K562 (cell line): ENCODE data around the gene HMBS. TPM values are rescaled to one million over a fixed set of nuclear protein-coding genes. Genes with fewer than 3 reads are reported as not detected.

Experiments used
- CBX2 ChIP-seq: fragments of 200-600 bp; sonication (generic); IDR thresholded peaks from one replicate; pipeline ENCODE4 v1.6.1; 2012; ENCODE audit warnings: mild to moderate bottlenecking, low read length, inconsistent platforms; ENCODE audit not compliant: insufficient read depth, poor library complexity, severe bottlenecking
- ESRRA ChIP-seq: fragments of 450-650 bp; IDR thresholded peaks from 2 replicates; pipeline ENCODE4 v1.6.1; 2014; ENCODE audit warnings: low read depth, mild to moderate bottlenecking, moderate library complexity, borderline replicate concordance
- PYGO2 ChIP-seq: fragments of 450-650 bp; IDR thresholded peaks from 2 replicates; pipeline ENCODE4 v1.6.1; 2016; ENCODE audit warnings: mild to moderate bottlenecking, missing genetic modification characterization, moderate library complexity, missing compliant biosample characterization
- RBM39 ChIP-seq: fragments of 200-400 bp; formaldehyde crosslinking; optimal IDR thresholded peaks from 2 replicates; pipeline ENCODE3; 2018; ENCODE audit warnings: low read depth, low read length
- SLC30A9 ChIP-seq: fragments of 250-450 bp; sonication (Bioruptor Pico); IDR thresholded peaks from 2 replicates; pipeline ENCODE4 v1.8.0; 2022; ENCODE audit warnings: mild to moderate bottlenecking, moderate library complexity
- TCF7L2 ChIP-seq: fragments of 150-350 bp; IDR thresholded peaks from 2 replicates; pipeline ENCODE4 v1.6.1; 2016; ENCODE audit warnings: low read depth, mild to moderate bottlenecking, low read length, moderate library complexity
- XRCC4 ChIP-seq: IDR thresholded peaks from one replicate; pipeline ENCODE4 v1.6.1; 2011; ENCODE audit not compliant: insufficient read depth, insufficient read length; ENCODE audit errors: extremely low read depth
- ZBTB1 ChIP-seq: sonication (generic); formaldehyde crosslinking; IDR thresholded peaks from 2 replicates; pipeline ENCODE4 v1.8.1; 2023; ENCODE audit warnings: missing genetic modification reagents, low read depth, mild to moderate bottlenecking, borderline replicate concordance
- ZNF316 ChIP-seq: fragments of 450-650 bp; IDR thresholded peaks from 2 replicates; pipeline ENCODE4 v1.6.1; 2016
- ZNF766 ChIP-seq: fragments of 200-800 bp; sonication (Bioruptor generic); conservative IDR thresholded peaks from 2 replicates; pipeline ENCODE4 v1.6.1; 2016; ENCODE audit warnings: missing genetic modification characterization, missing compliant biosample characterization
- polyA plus RNA-seq, 8 experiments: library from polyadenylated mRNA; depleted of rRNA in 4 of 8; stranded (reverse) in 5 of 8; unstranded in 3 of 8; fragments of >200 nt; fragmentation: Nextera tagmentation in 2 of 8; fragmentation: Illumina TruSeq in 1 of 8; extraction: Ambion mirVana in 2 of 8; extraction: Trizol in 1 of 8; gene quantifications; 2 replicates each; pipeline versions ENCODE4 v1.2.1 to v1.2.3, GENCODE V29; 2011 to 2014; ENCODE audit warnings: inconsistent platforms in 1 of 8, missing spikeins in 1 of 8
- total RNA-seq, 7 experiments: library from RNA; depleted of rRNA in 6 of 7; stranded (reverse); fragments of >200 nt in 6 of 7; fragmentation: Illumina TruSeq in 2 of 7; extraction: Trizol in 2 of 7; gene quantifications; 2 replicates each; pipeline versions ENCODE4 v1.2.1 to v1.2.3, GENCODE V29; 2011 to 2021; ENCODE audit warnings: low replicate concordance in 1 of 7
- TF ChIP-seq, protein P1 (sequence below): sonication (generic); formaldehyde crosslinking; IDR thresholded peaks from 2 replicates; pipeline ENCODE4 v1.8.0; 2023; ENCODE audit warnings: missing genetic modification reagents, mild to moderate bottlenecking, borderline replicate concordance
- TF ChIP-seq, protein P2 (sequence below): fragments of 250-450 bp; sonication (Bioruptor Pico); IDR thresholded peaks from 2 replicates; pipeline ENCODE4 v1.4.0; 2020; ENCODE audit warnings: mild to moderate bottlenecking, moderate library complexity
- TF ChIP-seq, protein P3 (sequence below): sonication (generic); formaldehyde crosslinking; IDR thresholded peaks from 2 replicates; pipeline ENCODE4 v1.8.0; 2023; ENCODE audit warnings: mild to moderate bottlenecking, missing genetic modification reagents
- TF ChIP-seq, protein P4 (sequence below): fragments of 250-450 bp; sonication (Bioruptor Pico); IDR thresholded peaks from 2 replicates; pipeline ENCODE4 v1.5.1; 2021; ENCODE audit warnings: mild to moderate bottlenecking
- TF ChIP-seq, protein P5 (sequence below): fragments of 250-450 bp; sonication (Bioruptor Pico); IDR thresholded peaks from 2 replicates; pipeline ENCODE4 v1.8.0; 2022; ENCODE audit warnings: inconsistent platforms

Gene HMBS
- total and polyA plus RNA-seq, 9 of the 15 experiments (the other 6 are each of a cell fraction or from before 2014, with no cell fraction given): 56.9 to 385 (median 286) TPM

DNA sequence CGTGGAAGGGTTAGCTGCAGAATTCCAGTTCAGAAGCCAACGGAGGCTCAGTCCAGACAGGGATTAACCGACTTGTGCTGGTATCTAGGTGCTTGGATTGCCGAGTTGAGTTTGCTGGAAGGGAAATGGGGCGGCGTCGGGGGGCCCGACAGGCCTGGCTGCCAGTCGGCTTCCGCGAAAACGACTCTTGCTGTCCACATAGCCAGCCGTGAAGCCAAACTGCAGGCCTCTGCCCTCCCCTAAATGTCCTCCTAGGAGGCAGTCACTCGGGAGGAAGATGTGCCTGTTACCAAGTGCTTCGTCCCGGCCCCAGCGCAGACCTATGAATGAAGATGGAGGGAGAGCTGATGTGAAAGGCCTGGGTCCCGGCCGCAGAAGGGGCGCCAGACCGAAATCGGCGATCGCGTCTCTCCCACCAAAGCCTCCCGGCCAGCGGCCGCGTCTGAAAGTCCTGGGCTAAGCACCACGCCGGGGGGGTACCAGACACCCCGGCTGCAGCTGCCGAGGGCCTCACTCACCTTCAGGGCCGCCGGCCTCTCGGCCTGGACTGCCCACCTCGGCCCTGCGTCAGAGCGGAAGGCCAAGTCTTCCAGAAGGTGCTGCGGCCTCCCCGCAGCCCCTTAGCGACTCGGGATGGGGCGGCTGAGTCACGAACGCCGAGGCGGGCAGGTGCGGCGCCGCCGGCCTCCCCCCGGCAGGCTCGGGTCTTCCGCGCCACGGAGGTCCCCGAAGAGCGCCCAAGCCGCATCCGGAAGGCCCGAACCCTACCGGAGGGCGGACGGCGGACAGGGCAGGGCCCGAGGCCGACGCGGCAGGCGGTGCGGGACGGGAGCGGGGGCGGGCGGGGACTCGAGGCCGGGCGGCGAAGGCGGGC, 9.5 kb downstream of the HMBS start (continued):
- TF ChIP-seq, protein P1, sequence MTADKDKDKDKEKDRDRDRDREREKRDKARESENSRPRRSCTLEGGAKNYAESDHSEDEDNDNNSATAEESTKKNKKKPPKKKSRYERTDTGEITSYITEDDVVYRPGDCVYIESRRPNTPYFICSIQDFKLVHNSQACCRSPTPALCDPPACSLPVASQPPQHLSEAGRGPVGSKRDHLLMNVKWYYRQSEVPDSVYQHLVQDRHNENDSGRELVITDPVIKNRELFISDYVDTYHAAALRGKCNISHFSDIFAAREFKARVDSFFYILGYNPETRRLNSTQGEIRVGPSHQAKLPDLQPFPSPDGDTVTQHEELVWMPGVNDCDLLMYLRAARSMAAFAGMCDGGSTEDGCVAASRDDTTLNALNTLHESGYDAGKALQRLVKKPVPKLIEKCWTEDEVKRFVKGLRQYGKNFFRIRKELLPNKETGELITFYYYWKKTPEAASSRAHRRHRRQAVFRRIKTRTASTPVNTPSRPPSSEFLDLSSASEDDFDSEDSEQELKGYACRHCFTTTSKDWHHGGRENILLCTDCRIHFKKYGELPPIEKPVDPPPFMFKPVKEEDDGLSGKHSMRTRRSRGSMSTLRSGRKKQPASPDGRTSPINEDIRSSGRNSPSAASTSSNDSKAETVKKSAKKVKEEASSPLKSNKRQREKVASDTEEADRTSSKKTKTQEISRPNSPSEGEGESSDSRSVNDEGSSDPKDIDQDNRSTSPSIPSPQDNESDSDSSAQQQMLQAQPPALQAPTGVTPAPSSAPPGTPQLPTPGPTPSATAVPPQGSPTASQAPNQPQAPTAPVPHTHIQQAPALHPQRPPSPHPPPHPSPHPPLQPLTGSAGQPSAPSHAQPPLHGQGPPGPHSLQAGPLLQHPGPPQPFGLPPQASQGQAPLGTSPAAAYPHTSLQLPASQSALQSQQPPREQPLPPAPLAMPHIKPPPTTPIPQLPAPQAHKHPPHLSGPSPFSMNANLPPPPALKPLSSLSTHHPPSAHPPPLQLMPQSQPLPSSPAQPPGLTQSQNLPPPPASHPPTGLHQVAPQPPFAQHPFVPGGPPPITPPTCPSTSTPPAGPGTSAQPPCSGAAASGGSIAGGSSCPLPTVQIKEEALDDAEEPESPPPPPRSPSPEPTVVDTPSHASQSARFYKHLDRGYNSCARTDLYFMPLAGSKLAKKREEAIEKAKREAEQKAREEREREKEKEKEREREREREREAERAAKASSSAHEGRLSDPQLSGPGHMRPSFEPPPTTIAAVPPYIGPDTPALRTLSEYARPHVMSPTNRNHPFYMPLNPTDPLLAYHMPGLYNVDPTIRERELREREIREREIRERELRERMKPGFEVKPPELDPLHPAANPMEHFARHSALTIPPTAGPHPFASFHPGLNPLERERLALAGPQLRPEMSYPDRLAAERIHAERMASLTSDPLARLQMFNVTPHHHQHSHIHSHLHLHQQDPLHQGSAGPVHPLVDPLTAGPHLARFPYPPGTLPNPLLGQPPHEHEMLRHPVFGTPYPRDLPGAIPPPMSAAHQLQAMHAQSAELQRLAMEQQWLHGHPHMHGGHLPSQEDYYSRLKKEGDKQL: no peak
- no peak for TF ChIP-seq ZNF316
- TF ChIP-seq SLC30A9 (CRISPR knock-in tag): no peak
- TF ChIP-seq, protein P2, sequence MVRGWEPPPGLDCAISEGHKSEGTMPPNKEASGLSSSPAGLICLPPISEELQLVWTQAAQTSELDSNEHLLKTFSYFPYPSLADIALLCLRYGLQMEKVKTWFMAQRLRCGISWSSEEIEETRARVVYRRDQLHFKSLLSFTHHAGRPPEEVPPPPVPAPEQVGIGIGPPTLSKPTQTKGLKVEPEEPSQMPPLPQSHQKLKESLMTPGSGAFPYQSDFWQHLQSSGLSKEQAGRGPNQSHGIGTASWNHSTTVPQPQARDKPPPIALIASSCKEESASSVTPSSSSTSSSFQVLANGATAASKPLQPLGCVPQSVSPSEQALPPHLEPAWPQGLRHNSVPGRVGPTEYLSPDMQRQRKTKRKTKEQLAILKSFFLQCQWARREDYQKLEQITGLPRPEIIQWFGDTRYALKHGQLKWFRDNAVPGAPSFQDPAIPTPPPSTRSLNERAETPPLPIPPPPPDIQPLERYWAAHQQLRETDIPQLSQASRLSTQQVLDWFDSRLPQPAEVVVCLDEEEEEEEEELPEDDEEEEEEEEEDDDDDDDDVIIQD (CRISPR knock-in tag): no peak
- TF ChIP-seq, protein P3, sequence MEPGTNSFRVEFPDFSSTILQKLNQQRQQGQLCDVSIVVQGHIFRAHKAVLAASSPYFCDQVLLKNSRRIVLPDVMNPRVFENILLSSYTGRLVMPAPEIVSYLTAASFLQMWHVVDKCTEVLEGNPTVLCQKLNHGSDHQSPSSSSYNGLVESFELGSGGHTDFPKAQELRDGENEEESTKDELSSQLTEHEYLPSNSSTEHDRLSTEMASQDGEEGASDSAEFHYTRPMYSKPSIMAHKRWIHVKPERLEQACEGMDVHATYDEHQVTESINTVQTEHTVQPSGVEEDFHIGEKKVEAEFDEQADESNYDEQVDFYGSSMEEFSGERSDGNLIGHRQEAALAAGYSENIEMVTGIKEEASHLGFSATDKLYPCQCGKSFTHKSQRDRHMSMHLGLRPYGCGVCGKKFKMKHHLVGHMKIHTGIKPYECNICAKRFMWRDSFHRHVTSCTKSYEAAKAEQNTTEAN (CRISPR knock-in tag): no peak
- TF ChIP-seq RBM39: peak; percentile 86
- TF ChIP-seq, protein P4, sequence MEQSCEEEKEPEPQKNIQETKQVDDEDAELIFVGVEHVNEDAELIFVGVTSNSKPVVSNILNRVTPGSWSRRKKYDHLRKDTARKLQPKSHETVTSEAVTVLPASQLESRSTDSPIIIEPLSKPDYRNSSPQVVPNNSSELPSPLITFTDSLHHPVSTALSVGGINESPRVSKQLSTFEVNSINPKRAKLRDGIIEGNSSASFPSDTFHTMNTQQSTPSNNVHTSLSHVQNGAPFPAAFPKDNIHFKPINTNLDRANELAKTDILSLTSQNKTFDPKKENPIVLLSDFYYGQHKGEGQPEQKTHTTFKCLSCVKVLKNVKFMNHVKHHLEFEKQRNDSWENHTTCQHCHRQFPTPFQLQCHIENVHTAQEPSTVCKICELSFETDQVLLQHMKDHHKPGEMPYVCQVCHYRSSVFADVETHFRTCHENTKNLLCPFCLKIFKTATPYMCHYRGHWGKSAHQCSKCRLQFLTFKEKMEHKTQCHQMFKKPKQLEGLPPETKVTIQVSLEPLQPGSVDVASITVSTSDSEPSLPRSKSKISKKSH: no peak
- no peak for TF ChIP-seq ESRRA
- TF ChIP-seq CBX2: no peak
- TF ChIP-seq PYGO2 (tag): no peak
- TF ChIP-seq ZNF766 (CRISPR knock-in tag): no peak
- no peak for TF ChIP-seq ZBTB1 (CRISPR knock-in tag)
- TF ChIP-seq, protein P5, sequence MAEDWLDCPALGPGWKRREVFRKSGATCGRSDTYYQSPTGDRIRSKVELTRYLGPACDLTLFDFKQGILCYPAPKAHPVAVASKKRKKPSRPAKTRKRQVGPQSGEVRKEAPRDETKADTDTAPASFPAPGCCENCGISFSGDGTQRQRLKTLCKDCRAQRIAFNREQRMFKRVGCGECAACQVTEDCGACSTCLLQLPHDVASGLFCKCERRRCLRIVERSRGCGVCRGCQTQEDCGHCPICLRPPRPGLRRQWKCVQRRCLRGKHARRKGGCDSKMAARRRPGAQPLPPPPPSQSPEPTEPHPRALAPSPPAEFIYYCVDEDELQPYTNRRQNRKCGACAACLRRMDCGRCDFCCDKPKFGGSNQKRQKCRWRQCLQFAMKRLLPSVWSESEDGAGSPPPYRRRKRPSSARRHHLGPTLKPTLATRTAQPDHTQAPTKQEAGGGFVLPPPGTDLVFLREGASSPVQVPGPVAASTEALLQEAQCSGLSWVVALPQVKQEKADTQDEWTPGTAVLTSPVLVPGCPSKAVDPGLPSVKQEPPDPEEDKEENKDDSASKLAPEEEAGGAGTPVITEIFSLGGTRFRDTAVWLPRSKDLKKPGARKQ (CRISPR knock-in tag): no peak
- TF ChIP-seq XRCC4: no peak
- TF ChIP-seq TCF7L2: no peak
